ENCODE results near the gene NEDD4L. TPM values are rescaled to one million over a fixed set of nuclear protein-coding genes. Genes with fewer than 3 reads are reported as not detected.

Gene NEDD4L
- total RNA-seq, 4 donors from 2014 or later = 16.2 to 63.0 (median 30.4) TPM

GRCh38 chr18:58052960-58053359 is 8.9 kb downstream of the NEDD4L start:
- DNase-seq (ENCODE audit: low spot score) (no peak), ATAC-seq (ENCODE audit: low FRiP score) (no peak)
- no peak for TF ChIP-seq CTCF (IDR thresholded peaks at IDR 0.05)

DNA sequence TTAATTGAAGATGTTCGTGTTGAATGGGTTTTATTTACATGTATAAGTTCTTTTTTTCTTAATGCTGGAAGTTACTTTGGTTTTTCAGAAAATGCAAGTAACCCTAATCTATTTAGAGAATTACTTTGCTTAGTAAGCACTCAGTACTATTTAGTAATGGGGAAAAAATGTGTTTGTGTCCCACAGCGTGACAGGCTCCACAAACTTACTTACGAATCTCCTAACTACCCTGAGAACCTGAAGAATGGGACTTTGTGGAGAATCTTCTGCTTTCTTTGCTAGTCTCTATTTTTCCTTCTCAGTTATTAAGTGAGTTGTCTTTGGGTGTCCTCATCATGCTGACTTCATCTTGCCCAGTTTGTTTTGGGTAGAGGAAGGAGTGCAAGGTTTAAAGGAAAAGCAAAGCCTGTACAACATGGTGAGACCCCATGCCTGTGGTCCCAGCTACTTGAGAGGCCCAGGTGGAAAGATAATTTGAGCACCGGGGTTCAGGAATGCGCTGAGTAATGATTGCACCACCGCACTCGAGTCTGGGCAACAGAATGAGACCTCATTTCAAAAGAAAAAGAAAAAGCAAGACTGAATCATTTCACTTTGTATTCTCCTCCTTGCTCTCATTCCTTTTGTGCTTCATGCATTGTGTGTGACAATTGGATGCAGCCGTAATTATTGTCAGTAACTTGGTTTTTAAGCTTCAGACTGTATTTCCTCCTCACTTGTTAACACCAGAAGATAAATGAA is 10.2 kb downstream of the NEDD4L start:
- no peak for ATAC-seq (ENCODE audit: low FRiP score)
- DNase-seq (ENCODE audit: low spot score) = no peak
- TF ChIP-seq CTCF (IDR thresholded peaks at IDR 0.05) = no peak

DNA sequence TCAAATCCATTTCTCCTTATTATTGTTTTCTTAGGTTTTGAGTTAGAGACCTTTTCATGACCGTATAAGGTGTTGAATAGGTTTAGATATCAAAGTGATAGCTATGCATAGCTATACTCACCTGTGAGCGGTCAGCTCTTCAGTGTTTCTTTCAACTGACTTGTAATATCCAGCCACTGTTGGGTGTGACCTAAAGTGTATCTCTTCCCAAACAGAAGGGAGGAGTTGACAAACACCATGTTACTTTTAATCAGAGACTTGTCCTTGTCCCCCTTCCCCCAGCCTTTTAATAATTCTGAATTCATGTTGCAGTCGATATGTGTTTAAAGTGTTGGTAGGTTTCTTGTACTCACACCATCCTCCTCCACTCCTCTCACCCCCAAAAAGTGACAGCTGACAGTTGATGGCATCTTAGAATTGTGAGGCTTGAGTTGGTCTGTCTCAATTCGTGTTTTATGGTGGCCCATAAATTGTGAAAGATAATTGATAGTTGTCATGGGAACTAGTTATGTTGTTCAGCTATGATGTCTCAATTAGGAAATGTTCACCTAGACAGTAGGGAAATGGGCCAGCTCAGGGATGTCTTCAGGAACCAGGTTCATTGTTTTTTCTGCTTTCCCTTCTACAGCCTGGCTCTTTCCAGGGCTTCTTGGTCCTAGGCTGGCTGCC is 12.0 kb downstream of the NEDD4L start:
- DNase-seq (ENCODE audit: low spot score) (no peak), ATAC-seq (ENCODE audit: low FRiP score) (no peak)
- no peak for TF ChIP-seq CTCF (IDR thresholded peaks at IDR 0.05)

DNA sequence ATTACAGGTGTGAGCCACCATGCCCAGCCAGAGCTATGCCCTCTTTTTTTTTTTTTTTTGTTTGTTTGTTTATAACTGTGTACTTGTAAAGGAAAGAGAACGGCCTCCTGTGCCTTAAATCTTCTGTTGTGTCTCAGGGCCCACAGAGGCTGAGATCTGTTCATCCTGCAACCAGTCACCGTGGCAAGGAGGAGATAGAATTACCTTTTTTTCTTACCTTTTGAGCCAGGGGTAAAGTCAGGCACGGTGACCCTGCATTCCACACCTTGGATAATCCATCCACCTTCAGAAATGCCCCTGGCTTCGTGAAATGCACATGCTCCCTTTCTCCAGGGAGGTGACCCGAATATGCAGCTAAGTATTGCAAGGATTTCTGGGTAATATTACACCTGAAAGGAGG is 12.8 kb downstream of the NEDD4L start:
- no peak for TF ChIP-seq CTCF (IDR thresholded peaks at IDR 0.05)
- ATAC-seq (ENCODE audit: low FRiP score) (no peak), DNase-seq (ENCODE audit: low spot score) (no peak)

GRCh38 chr18:58057291-58057965 is 13.4 kb downstream of the NEDD4L start:
- no peak for ATAC-seq (ENCODE audit: low FRiP score)
- DNase-seq (ENCODE audit: low spot score) = no peak
- no peak for TF ChIP-seq CTCF (IDR thresholded peaks at IDR 0.05)

- DNase-seq (ENCODE audit: low spot score) = no peak
- ATAC-seq (ENCODE audit: low FRiP score) = no peak
- TF ChIP-seq CTCF (IDR thresholded peaks at IDR 0.05) = no peak
Observed at GRCh38 chr18:58058720-58059119, 14.7 kb downstream of the NEDD4L start.
